Epithelial cell of prostate (primary cell): ENCODE results near the gene PAFAH1B1.
A peak's percentile ranks its signal among the peaks of the same experiment; 100 is the strongest.

ENCODE experiments used
- DNase-seq: peaks from one replicate; pipeline ENCODE4 v3.0.0-alpha.2; 2011; ENCODE audit warnings: low read depth, low spot score
- H3K27ac ChIP-seq: fragments of 450-650 bp; 2 replicates; pipeline ENCODE4 v1.5.1; 2017; ENCODE audit warnings: mild to moderate bottlenecking

PAFAH1B1 gene

GRCh38 chr17:2711608-2712299, 118.3 kb downstream of the PAFAH1B1 start, which contains the start of gene CLUH:
Gene CLUH, minus strand, starts transcription at chr17:2711764. Its CDS starts 103 bp downstream, at chr17:2711661.
- H3K27ac ChIP-seq: peak within 1 kb of the TSS; percentile 69
- peak; percentile 88 for DNase-seq

GRCh38 chr17:2712300-2713043, 119.0 kb downstream of the PAFAH1B1 start:
- DNase-seq: no peak
- H3K27ac ChIP-seq: peak overlapping the region; percentile 69

GRCh38 chr17:2713881-2714280, 120.4 kb downstream of the PAFAH1B1 start:
- DNase-seq: no peak
- H3K27ac ChIP-seq: no peak overlapping the region

- H3K27ac ChIP-seq: no peak overlapping the region
- DNase-seq: no peak
Measured at GRCh38 chr17:2716649-2717048, 123.2 kb downstream of the PAFAH1B1 start.

- DNase-seq: no peak
- no peak overlapping the region for H3K27ac ChIP-seq
Measured at GRCh38 chr17:2718150-2718938, 124.9 kb downstream of the PAFAH1B1 start.

GRCh38 chr17:2719861-2720260, 126.4 kb downstream of the PAFAH1B1 start:
- DNase-seq: no peak
- H3K27ac ChIP-seq: no peak overlapping the region

GRCh38 chr17:2721603-2722002, 128.1 kb downstream of the PAFAH1B1 start:
- no peak overlapping the region for H3K27ac ChIP-seq
- DNase-seq: no peak

- H3K27ac ChIP-seq: no peak overlapping the region
- DNase-seq: no peak
Measured at GRCh38 chr17:2722611-2723010, 129.2 kb downstream of the PAFAH1B1 start.

GRCh38 chr17:2723505-2723996, 130.1 kb downstream of the PAFAH1B1 start:
- H3K27ac ChIP-seq: no peak overlapping the region
- no peak for DNase-seq

- no peak overlapping the region for H3K27ac ChIP-seq
- DNase-seq: no peak
Measured at GRCh38 chr17:2723997-2724783, 130.7 kb downstream of the PAFAH1B1 start.

GRCh38 chr17:2724784-2725164, 131.3 kb downstream of the PAFAH1B1 start:
- no peak for DNase-seq
- H3K27ac ChIP-seq: no peak overlapping the region

GRCh38 chr17:2730764-2731353, 137.4 kb downstream of the PAFAH1B1 start:
- no peak overlapping the region for H3K27ac ChIP-seq
- DNase-seq: no peak

- no peak for DNase-seq
- H3K27ac ChIP-seq: no peak overlapping the region
Measured at GRCh38 chr17:2731807-2732206, 138.4 kb downstream of the PAFAH1B1 start.

GRCh38 chr17:2734939-2735338, 141.5 kb downstream of the PAFAH1B1 start:
- H3K27ac ChIP-seq: no peak overlapping the region
- no peak for DNase-seq
